Karpas-422 (cell line): Measurements from ENCODE around the gene RIN1. TPM values are rescaled to one million over a fixed set of nuclear protein-coding genes. Genes with fewer than 3 reads are reported as not detected.

Experiments used
- DNase-seq: peaks from one replicate; pipeline ENCODE4 v3.0.0-alpha.2; 2015
- H2AFZ ChIP-seq: fragments of 200-600 bp; sonication (generic); 2 replicates; pipeline ENCODE4 v1.6.1; 2014; ENCODE audit warnings: antibody characterized with exemption, low read length, mixed read lengths
- H3K27ac ChIP-seq: fragments of 200-600 bp; sonication (generic); 2 replicates; pipeline ENCODE4 v1.5.1; 2014; ENCODE audit warnings: mild to moderate bottlenecking, low read length, moderate library complexity
- H3K27me3 ChIP-seq: fragments of 200-600 bp; sonication (generic); 2 replicates; pipeline ENCODE4 v1.6.1; 2014; ENCODE audit warnings: low read length, mixed read lengths
- H3K36me3 ChIP-seq: fragments of 200-600 bp; sonication (generic); 2 replicates; pipeline ENCODE4 v1.6.1; 2014; ENCODE audit warnings: low read length, mixed read lengths; ENCODE audit not compliant: insufficient read depth
- H3K4me1 ChIP-seq: fragments of 200-600 bp; sonication (generic); 2 replicates; pipeline ENCODE4 v1.6.1; 2014; ENCODE audit warnings: mild to moderate bottlenecking, low read length, mixed read lengths
- H3K4me2 ChIP-seq: fragments of 200-600 bp; sonication (generic); 2 replicates; pipeline ENCODE4 v1.6.1; 2014; ENCODE audit warnings: low read length, low read depth, mild to moderate bottlenecking; ENCODE audit not compliant: poor library complexity, severe bottlenecking
- H3K4me3 ChIP-seq: fragments of 200-600 bp; sonication (generic); 2 replicates; pipeline ENCODE4 v1.5.1; 2014; ENCODE audit warnings: mild to moderate bottlenecking, antibody characterized with exemption, low read length, mixed read lengths
- H3K79me2 ChIP-seq: fragments of 200-600 bp; sonication (generic); 2 replicates; pipeline ENCODE4 v1.6.1; 2014; ENCODE audit warnings: mild to moderate bottlenecking, low read length, mixed read lengths
- H3K9ac ChIP-seq: fragments of 200-600 bp; sonication (generic); 2 replicates; pipeline ENCODE4 v1.6.0; 2014; ENCODE audit warnings: low read length
- H3K9me2 ChIP-seq: fragments of 200-600 bp; sonication (generic), shearing (Covaris generic); replicated peaks from 2 replicates; pipeline ENCODE4 v1.6.0; 2014; ENCODE audit warnings: mild to moderate bottlenecking, low read length, moderate library complexity; ENCODE audit not compliant: insufficient read depth
- H3K9me3 ChIP-seq: fragments of 300-700, 200-600 bp; sonication (generic); 2 replicates; pipeline ENCODE4 v1.6.1; 2014; ENCODE audit warnings: low read length, mixed read lengths
- H4K20me1 ChIP-seq: fragments of 200-600 bp; sonication (generic); 2 replicates; pipeline ENCODE4 v1.6.1; 2014; ENCODE audit warnings: mild to moderate bottlenecking, antibody characterized with exemption, low read length, low read depth; ENCODE audit not compliant: insufficient read depth
- total RNA-seq: library from RNA; depleted of rRNA; stranded (reverse); fragments of >200 nt; shearing (Covaris generic); gene quantifications from 2 replicates; pipeline ENCODE4 v1.2.3, GENCODE V29; 2014; ENCODE audit warnings: low replicate concordance

The RIN1 gene
- total RNA-seq, 1 experiment from 2014 or later: 0.78 TPM

DNA sequence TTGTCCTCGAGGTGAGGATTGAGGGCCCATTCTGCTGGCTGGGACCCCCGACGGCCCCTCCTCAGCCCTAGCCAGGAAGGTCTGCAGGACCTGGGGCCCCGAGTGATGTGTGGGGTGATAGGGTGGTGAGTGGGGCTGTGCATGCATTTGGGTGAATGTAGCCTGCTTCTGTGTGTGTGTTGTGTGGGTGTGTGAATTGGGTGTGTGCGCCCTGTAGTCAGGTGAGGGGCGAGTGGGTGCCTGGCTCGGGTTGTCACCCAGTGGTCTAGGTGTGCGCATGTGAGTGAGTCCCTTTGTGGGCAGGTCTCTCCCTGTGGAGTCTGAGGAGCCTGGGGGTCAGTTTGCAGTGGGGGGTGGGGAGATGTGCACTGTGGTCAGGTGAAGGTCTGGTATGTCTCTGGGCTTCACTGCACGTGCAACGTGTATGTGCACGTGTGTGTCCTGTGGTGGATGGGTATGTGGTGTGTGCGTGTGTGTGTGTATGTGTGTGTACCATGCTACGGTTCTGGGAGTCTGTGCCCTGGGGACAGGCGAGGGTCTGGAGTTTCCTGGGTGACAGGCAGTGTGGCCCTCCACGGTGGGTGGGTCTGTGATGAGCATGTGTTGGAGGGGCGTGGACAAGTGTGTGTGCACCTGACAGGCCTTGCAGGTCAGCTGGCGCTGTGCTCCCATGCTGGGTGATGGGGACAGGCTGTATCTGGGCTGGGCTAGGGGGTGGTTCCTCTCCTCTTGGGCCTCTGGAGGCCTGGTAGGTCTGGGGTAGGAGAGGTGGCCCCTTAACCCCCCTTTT lies 43.5 kb downstream of the RIN1 start:
- DNase-seq: no peak
- Histone ChIP-seq H4K20me1 (0 out of 2 replicates have a peak, but pooled peaks cover 3% of the 10 kb centered on the region), H3K27me3 (no peaks in the 10 kb centered on the region), H3K9ac (no peak overlapping the region), H3K27ac (no peak overlapping the region), H3K4me2 (no peak overlapping the region), H3K9me2 (no peaks in the 10 kb centered on the region), H3K4me1 (peaks cover 18% of the 10 kb centered on the region), H3K9me3 (no peaks in the 10 kb centered on the region), H3K79me2 (peaks cover 10% of the 10 kb centered on the region), H3K36me3 (no peaks in the 10 kb centered on the region), H3K4me3 (no peak overlapping the region), H2AFZ (no peak overlapping the region)

DNA sequence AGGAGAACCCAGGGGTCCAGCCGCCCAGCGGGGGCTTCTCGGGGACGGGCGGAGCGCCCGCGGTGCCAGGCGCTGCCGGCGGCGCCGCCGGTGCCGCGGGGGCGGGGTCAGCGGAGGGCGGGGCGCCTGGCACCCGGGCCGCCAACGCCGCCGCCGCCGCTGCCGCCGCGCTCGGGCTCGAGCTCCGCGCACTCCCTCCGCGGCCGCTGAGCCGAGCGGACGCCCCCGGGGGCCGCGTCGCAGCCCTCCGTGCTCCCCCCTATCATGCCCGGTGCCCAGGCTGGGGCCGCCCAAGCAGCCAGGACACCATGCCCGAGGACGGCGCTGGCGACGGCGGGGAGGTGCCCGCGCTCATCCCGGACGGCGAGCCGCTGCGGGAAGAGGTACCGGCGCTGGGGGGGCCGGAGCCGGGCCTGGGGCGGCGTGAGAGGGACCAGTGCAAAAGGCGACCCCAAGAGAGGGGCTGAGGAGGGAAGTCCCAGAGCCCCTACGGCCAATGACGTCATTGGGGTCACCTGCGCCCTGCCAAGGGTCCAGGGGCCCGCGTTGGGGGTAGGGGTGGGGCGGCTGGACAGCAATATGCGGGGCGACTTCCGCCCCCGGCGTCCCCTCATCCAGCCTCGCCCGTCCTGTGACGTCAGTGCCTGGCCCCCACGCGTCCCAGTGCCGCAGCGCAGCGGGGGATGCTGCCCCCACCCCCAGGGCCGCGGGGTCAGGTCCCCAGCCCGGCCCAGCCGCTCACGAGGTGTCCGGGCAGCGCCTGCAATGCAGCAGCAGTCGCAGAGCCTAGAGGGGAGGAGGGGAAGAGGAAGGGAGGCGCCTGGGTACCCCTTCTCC lies 44.3 kb downstream of the RIN1 start, which contains the start of gene TMEM151A:
Gene TMEM151A (plus strand): TSS at position 189 of the 837 bp plus-strand sequence. CDS start 120 bp downstream, at position 309.
- peaks cover 15% of the 10 kb centered on the region for H3K79me2 ChIP-seq
- no peaks in the 10 kb centered on the region for H3K36me3 ChIP-seq
- no peak within 1 kb of the TSS for H3K27ac ChIP-seq
- H3K9ac ChIP-seq: no peak within 1 kb of the TSS
- no peaks in the 10 kb centered on the region for H3K27me3 ChIP-seq
- no peaks in the 10 kb centered on the region for H3K9me2 ChIP-seq
- no peaks in the 10 kb centered on the region for H3K9me3 ChIP-seq
- H3K4me1 ChIP-seq: peaks cover 26% of the 10 kb centered on the region
- no peak for DNase-seq
- no peak within 1 kb of the TSS for H2AFZ ChIP-seq
- no peak within 1 kb of the TSS for H3K4me2 ChIP-seq
- 0 out of 2 replicates have a peak, but pooled peaks cover 4% of the 10 kb centered on the region for H4K20me1 ChIP-seq
- no peak within 1 kb of the TSS for H3K4me3 ChIP-seq

DNA sequence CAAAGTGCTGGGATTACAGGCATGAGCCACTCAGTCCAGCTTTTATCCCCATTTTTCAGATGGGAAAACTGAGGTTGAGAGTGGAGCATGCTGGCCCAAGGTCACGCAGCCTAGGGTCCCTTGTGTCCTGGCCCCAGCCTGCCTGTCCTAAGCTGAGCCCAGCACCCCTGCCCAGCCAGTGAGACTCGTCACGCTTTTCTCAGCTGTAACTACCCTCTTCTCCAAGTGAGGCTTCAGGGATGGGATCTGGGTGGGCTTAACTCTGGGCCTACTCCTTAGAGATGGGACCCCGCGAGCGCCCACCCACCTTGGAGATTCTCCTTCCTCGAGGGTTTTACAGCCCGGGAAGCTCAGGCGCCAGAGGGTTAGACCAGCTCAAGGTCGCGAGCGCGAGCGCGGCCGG lies 44.9 kb downstream of the RIN1 start:
- Histone ChIP-seq H3K9ac (no peak overlapping the region), H2AFZ (no peak overlapping the region), H3K9me2 (no peaks in the 10 kb centered on the region), H3K79me2 (peaks cover 15% of the 10 kb centered on the region), H3K27ac (no peak overlapping the region), H4K20me1 (0 out of 2 replicates have a peak, but pooled peaks cover 4% of the 10 kb centered on the region), H3K4me2 (no peak overlapping the region), H3K36me3 (no peaks in the 10 kb centered on the region), H3K27me3 (no peaks in the 10 kb centered on the region), H3K4me1 (peaks cover 26% of the 10 kb centered on the region), H3K9me3 (no peaks in the 10 kb centered on the region), H3K4me3 (no peak overlapping the region)
- DNase-seq: no peak

DNA sequence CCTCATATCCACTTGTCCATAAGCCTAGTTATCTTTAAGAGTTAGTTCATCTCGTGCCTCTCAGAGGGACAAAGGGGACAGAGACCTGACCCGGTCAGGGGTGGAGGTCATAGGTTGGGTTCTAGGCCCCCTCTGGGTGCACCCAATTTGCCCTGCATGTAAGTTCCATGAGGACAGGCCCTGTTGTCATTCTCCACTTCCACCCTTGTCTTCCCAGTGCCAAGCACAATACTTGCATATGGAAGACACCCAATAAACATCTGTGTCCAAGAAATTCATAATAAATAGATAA lies 46.0 kb downstream of the RIN1 start:
- H3K4me3 ChIP-seq: peak overlapping the region; percentile 80
- 0 out of 2 replicates have a peak, but pooled peaks cover 1% of the 10 kb centered on the region for H3K36me3 ChIP-seq
- peaks cover 26% of the 10 kb centered on the region for H3K4me1 ChIP-seq
- peak overlapping the region; percentile 79 for H3K9ac ChIP-seq
- H3K9me2 ChIP-seq: no peaks in the 10 kb centered on the region
- H2AFZ ChIP-seq: no peak overlapping the region
- no peak overlapping the region for H3K27ac ChIP-seq
- peaks cover 20% of the 10 kb centered on the region for H3K79me2 ChIP-seq
- DNase-seq: no peak
- peak overlapping the region; percentile 94 for H3K4me2 ChIP-seq
- H4K20me1 ChIP-seq: 0 out of 2 replicates have a peak, but pooled peaks cover 4% of the 10 kb centered on the region
- no peaks in the 10 kb centered on the region for H3K9me3 ChIP-seq
- H3K27me3 ChIP-seq: no peaks in the 10 kb centered on the region

DNA sequence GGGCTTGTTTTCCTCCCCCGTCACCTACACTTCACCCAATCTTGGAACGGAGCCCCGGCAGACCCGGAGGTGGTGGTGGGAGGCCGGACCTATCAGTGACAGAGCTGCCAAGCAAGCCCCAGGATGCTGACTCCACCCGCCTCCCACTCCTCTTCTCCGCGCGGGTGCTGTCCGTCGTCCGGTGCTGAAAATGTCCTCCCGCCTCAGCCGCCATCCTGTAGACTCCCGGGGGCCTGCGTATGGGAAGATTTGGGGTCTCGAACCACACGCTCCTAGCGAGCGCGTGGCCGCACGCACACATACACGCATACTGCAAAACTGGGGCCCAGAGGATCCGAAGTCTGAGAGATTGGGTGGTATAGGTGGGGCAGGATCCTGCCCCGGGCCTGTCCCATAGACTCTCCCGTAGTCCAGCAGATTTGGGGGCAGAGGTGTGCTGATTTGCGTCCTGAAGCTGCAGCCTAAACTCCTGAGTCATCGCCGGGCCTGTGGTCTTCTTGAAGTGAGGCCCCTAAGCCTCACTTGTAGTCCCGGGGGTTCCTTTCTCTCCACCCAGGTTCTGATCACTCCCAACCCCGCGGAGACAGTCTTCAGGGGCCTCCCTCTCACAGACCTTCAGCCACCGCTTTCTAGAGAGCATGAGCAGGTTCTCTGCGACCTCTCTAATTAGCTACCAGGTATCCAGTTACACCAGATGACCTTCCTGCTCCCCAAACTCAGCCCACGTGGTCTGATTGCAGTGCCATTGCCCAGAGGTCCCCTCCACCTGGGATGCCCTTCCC lies 46.5 kb downstream of the RIN1 start:
- H3K4me1 ChIP-seq: peaks cover 26% of the 10 kb centered on the region
- H4K20me1 ChIP-seq: 0 out of 2 replicates have a peak, but pooled peaks cover 4% of the 10 kb centered on the region
- H3K9me2 ChIP-seq: no peaks in the 10 kb centered on the region
- H3K27ac ChIP-seq: no peak overlapping the region
- H3K9ac ChIP-seq: peak overlapping the region; percentile 79
- H3K4me2 ChIP-seq: peak overlapping the region; percentile 94
- H3K27me3 ChIP-seq: no peaks in the 10 kb centered on the region
- H3K36me3 ChIP-seq: 0 out of 2 replicates have a peak, but pooled peaks cover 4% of the 10 kb centered on the region
- peak; percentile 89 for DNase-seq
- H2AFZ ChIP-seq: 0 out of 2 replicates have a peak overlapping the region, but pooled peaks have one; percentile 72
- peak overlapping the region; percentile 80 for H3K4me3 ChIP-seq
- H3K9me3 ChIP-seq: no peaks in the 10 kb centered on the region
- peaks cover 20% of the 10 kb centered on the region for H3K79me2 ChIP-seq

DNA sequence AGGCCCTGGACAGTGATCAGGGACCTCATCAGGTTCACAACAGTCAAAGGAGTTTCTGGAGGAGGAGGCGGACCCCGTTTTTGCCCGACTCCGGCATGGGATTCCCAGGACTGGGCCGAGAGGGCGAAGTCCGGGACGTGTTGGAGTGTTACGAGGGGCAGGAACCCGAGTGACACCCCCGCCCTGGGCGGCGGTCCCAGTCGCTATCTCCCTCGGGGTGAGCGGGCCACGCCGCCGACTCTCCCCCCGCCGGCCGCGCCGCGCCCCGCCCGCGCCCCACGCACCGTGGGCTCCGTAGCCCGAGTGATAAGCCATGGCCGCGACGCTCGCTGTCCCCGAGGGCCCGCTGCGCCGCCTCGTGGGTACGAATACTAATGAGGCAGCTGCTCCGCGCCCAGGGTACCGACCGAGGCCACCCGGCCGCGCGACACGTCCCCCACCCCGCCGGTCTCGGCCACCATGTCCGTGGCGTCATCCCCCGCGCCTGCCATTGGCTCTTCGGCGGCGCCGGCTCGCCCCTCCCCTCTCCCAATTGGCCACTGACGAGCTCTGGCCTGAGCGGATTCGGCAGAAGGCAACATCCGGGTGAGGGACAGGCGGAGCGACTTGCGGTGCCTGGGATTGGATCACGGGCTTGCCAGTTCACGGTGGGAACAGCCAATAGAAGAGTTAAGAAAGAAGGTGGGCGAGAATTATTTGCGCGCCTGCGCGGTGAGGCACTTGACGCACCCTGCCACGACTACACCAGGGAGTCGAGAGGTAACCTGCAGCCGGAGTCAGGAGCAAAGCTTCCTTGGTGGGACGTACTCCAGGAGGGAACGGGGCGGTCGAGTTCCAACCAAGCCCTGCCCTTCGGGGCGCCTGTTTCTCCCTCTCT lies 47.3 kb downstream of the RIN1 start, which contains the start of gene YIF1A:
Gene YIF1A (minus strand): TSS at position 473 of the 877 bp plus-strand sequence. CDS start 158 bp downstream, at position 315.
- Histone ChIP-seq H3K4me1 (peaks cover 26% of the 10 kb centered on the region), H3K9me2 (no peaks in the 10 kb centered on the region), H3K9me3 (no peaks in the 10 kb centered on the region), H3K27me3 (no peaks in the 10 kb centered on the region), H3K27ac (peak within 1 kb of the TSS; percentile 68), H4K20me1 (0 out of 2 replicates have a peak, but pooled peaks cover 4% of the 10 kb centered on the region), H3K9ac (peak within 1 kb of the TSS; percentile 98), H3K79me2 (peaks cover 20% of the 10 kb centered on the region), H3K4me2 (peak within 1 kb of the TSS; percentile 94), H3K4me3 (peak within 1 kb of the TSS; percentile 99), H2AFZ (peak within 1 kb of the TSS; percentile 83; the same call in 1 of the 2 replicates), H3K36me3 (0 out of 2 replicates have a peak, but pooled peaks cover 4% of the 10 kb centered on the region)
- DNase-seq: peak; percentile 99
